Chondrocyte (in vitro differentiated cells): ENCODE results near the gene TBC1D5. TPM values are rescaled to one million over a fixed set of nuclear protein-coding genes. Genes with fewer than 3 reads are reported as not detected.

Experiments
- DNase-seq: peaks from one replicate; pipeline ENCODE4 v3.0.0; 2021; ENCODE audit warnings: mixed read lengths, low spot score
- H3K27ac Mint-ChIP-seq: one replicate; pipeline ENCODE4 v1.8.0; 2021; ENCODE audit warnings: mild to moderate bottlenecking, moderate library complexity, mixed read lengths; ENCODE audit not compliant: unreplicated experiment
- H3K27me3 Mint-ChIP-seq: 2 replicates; pipeline ENCODE4 v1.8.0; 2021; ENCODE audit warnings: low read depth, mixed read lengths
- H3K36me3 Mint-ChIP-seq: 2 replicates; pipeline ENCODE4 v1.8.0; 2021; ENCODE audit warnings: low read depth, mixed read lengths
- H3K4me1 Mint-ChIP-seq: 2 replicates; pipeline ENCODE4 v1.8.0; 2021; ENCODE audit warnings: low read depth, mild to moderate bottlenecking, mixed read lengths
- H3K4me3 Mint-ChIP-seq: one replicate; pipeline ENCODE4 v1.8.0; 2021; ENCODE audit warnings: mild to moderate bottlenecking, moderate library complexity, mixed read lengths; ENCODE audit not compliant: unreplicated experiment
- H3K9me3 Mint-ChIP-seq: 2 replicates; pipeline ENCODE4 v1.8.0; 2021; ENCODE audit warnings: low read depth, mixed read lengths
- total RNA-seq: library from RNA; stranded (reverse); gene quantifications from 3 replicates; pipeline ENCODE4 v1.2.1, GENCODE V29; 2021
- TF ChIP-seq, protein P1 (sequence below): fragments of 200-600 bp; sonication (generic); IDR thresholded peaks from 2 replicates; pipeline ENCODE4 v1.5.0; 2021; ENCODE audit warnings: antibody characterized with exemption, mild to moderate bottlenecking, moderate library complexity

Gene TBC1D5
- total RNA-seq, 1 donor from 2014 or later = 44.6 TPM

DNA sequence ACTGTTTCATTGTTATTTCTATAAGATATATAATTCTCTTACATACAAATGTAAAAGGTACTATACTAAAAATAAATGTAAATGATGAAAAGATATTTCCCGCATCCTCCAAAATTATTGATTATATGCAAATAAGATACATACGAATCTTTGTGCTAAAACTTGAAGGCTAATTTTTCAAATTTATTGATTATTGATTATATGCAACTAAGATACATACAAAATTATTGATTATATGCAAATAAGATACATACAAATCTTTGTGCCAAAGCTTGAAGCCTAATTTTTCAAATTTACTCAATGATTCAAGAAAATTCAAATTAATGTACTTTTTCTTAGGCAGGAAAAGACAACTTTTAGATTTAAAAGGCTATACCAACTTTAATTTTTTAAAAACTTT lies 319.8 kb downstream of the TBC1D5 start:
- no peak for DNase-seq
- H3K4me1 Mint-ChIP-seq = no peaks in the 10 kb centered on the region
- TF ChIP-seq, protein P1, sequence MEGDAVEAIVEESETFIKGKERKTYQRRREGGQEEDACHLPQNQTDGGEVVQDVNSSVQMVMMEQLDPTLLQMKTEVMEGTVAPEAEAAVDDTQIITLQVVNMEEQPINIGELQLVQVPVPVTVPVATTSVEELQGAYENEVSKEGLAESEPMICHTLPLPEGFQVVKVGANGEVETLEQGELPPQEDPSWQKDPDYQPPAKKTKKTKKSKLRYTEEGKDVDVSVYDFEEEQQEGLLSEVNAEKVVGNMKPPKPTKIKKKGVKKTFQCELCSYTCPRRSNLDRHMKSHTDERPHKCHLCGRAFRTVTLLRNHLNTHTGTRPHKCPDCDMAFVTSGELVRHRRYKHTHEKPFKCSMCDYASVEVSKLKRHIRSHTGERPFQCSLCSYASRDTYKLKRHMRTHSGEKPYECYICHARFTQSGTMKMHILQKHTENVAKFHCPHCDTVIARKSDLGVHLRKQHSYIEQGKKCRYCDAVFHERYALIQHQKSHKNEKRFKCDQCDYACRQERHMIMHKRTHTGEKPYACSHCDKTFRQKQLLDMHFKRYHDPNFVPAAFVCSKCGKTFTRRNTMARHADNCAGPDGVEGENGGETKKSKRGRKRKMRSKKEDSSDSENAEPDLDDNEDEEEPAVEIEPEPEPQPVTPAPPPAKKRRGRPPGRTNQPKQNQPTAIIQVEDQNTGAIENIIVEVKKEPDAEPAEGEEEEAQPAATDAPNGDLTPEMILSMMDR = no peak
- no peak overlapping the region for H3K27ac Mint-ChIP-seq
- H3K27me3 Mint-ChIP-seq = no peaks in the 10 kb centered on the region
- H3K9me3 Mint-ChIP-seq = no peaks in the 10 kb centered on the region
- H3K4me3 Mint-ChIP-seq = no peak overlapping the region
- H3K36me3 Mint-ChIP-seq = no peaks in the 10 kb centered on the region

DNA sequence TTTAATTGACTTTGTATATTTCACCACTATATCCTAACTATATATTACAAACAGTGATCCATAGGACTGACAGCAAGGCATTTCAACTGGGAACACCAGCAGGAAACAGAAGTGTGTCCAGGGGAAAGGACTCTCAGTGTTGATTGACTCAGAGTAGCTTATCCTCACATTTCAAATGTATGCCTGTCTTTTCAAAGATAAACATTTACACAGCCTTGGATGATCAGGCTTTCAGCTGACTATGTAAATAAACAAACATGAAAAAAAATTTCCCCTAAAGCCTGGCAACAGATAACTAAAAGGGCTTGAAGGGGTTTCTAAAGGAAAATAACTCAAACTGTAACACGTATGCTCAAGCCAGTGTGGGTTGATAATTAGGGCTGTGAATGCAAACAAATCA lies 321.8 kb downstream of the TBC1D5 start:
- Mint-ChIP-seq H3K4me1 (no peaks in the 10 kb centered on the region), H3K36me3 (no peaks in the 10 kb centered on the region), H3K27me3 (no peaks in the 10 kb centered on the region), H3K9me3 (no peaks in the 10 kb centered on the region), H3K4me3 (no peak overlapping the region), H3K27ac (no peak overlapping the region)
- no peak for DNase-seq
- TF ChIP-seq, protein P1 = no peak

DNA sequence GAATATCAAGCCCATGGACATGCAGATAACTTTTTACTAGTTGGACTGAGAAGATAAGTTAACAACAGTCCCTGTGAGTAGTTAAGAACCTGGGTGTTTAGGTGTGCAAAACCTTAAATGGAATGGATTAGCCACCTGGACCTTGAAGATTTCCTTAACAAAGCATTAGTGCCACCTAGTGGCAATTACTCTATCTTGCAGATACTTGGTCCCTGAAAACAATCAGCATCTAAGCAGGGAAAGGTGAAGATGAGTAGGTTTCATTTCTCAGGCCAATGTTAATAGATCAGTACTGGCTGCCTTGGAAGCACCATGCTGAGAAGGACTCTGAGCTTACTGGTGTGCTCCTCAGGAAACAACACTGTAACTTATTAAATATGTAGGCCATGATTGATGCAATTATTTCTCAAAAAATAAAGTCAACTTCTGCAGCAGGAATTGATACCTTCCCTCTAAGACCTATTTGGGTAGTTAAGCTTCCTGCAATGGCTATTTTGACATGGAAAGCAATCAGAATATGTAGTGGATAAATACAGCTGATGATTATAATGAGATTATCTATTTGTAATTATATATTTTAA lies 329.4 kb downstream of the TBC1D5 start:
- Mint-ChIP-seq H3K27me3 (no peaks in the 10 kb centered on the region), H3K4me3 (no peak overlapping the region), H3K36me3 (no peaks in the 10 kb centered on the region), H3K4me1 (no peaks in the 10 kb centered on the region), H3K9me3 (no peaks in the 10 kb centered on the region), H3K27ac (no peak overlapping the region)
- TF ChIP-seq, protein P1 = peak; percentile 94
- DNase-seq = no peak

DNA sequence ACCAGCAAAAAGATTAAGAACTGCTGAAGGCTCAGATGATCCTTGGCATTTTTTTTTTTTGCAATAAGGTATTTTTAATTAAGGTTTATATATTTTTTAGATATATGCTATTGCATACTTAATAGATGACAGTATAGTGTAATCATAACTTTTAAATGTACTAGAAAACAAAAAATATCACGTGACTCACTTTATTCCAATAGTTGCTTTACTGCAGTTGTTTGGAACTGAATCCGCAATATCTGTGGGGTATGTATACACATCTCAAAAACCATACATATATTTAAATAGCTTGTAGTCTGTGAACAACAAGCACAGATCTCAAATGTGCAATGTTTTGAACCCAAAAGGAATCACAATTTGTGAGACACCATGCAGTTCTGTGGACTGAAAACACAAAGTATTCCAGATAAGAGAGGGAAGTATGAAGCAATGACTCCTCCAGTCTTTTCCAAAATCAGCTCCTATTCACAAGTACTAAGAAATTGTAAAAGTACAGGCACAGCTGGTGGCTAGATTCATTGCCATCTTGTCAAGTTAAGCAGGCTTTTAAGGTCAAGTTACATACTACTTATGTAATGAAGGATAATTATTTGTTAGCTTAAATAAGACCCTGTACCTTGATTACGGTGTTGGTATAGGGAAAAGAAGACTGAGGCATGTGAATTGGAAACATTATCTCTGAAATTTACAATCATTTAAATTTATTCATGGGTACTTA lies 331.1 kb downstream of the TBC1D5 start:
- H3K27ac Mint-ChIP-seq = no peak overlapping the region
- H3K27me3 Mint-ChIP-seq = no peaks in the 10 kb centered on the region
- no peaks in the 10 kb centered on the region for H3K4me1 Mint-ChIP-seq
- no peak for DNase-seq
- H3K36me3 Mint-ChIP-seq = no peaks in the 10 kb centered on the region
- TF ChIP-seq, protein P1 = no peak
- no peak overlapping the region for H3K4me3 Mint-ChIP-seq
- no peaks in the 10 kb centered on the region for H3K9me3 Mint-ChIP-seq

DNA sequence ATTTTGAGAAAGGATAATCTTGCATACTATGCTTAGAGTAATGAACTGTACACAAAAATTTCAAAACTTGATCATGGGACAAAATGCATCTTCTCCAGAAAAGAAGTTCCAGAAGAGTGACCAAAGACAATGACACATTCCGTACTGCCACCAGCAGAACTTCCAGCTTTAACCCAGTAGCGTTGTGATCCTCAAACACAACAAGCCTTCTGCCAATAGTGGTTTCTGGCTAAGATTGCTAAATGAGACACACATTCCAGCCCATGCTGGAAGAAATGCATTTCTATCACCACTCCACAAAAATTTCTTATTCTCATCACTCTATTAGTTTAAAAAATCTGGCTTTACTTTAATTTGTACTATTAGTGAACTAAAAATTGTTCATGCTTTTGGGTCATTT lies 334.9 kb downstream of the TBC1D5 start:
- TF ChIP-seq, protein P1 = no peak
- H3K27ac Mint-ChIP-seq = no peak overlapping the region
- no peaks in the 10 kb centered on the region for H3K27me3 Mint-ChIP-seq
- no peaks in the 10 kb centered on the region for H3K9me3 Mint-ChIP-seq
- no peak for DNase-seq
- H3K4me3 Mint-ChIP-seq = no peak overlapping the region
- H3K36me3 Mint-ChIP-seq = peaks cover 2% of the 10 kb centered on the region
- H3K4me1 Mint-ChIP-seq = no peaks in the 10 kb centered on the region
